LNCAP (cell line): ENCODE results near the gene PLEKHG4B.

Experiments
- TF ChIP-seq, protein P1 (sequence below): fragments of 450-650 bp; IDR thresholded peaks from 2 replicates; pipeline ENCODE4 v1.5.1; 2017; ENCODE audit warnings: mild to moderate bottlenecking

The PLEKHG4B gene

DNA sequence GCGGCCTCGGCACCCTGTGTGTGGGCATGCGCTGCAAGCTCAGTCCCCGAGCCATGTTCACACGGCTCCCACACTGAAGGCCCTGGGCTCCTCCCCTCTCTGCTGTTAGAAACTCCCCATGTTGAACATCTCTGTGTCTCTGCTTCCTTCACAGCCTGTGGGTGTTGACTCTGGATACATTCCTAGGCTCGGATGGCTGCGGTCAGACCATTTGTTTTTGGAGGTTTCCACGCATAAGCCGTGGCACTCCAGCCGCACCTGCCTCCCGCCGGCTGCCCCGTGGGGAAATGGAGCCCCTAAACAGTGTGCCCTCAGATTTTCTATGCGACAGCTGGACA is 68.2 kb downstream of the PLEKHG4B start:
- TF ChIP-seq, protein P1, sequence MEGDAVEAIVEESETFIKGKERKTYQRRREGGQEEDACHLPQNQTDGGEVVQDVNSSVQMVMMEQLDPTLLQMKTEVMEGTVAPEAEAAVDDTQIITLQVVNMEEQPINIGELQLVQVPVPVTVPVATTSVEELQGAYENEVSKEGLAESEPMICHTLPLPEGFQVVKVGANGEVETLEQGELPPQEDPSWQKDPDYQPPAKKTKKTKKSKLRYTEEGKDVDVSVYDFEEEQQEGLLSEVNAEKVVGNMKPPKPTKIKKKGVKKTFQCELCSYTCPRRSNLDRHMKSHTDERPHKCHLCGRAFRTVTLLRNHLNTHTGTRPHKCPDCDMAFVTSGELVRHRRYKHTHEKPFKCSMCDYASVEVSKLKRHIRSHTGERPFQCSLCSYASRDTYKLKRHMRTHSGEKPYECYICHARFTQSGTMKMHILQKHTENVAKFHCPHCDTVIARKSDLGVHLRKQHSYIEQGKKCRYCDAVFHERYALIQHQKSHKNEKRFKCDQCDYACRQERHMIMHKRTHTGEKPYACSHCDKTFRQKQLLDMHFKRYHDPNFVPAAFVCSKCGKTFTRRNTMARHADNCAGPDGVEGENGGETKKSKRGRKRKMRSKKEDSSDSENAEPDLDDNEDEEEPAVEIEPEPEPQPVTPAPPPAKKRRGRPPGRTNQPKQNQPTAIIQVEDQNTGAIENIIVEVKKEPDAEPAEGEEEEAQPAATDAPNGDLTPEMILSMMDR, result no peak

DNA sequence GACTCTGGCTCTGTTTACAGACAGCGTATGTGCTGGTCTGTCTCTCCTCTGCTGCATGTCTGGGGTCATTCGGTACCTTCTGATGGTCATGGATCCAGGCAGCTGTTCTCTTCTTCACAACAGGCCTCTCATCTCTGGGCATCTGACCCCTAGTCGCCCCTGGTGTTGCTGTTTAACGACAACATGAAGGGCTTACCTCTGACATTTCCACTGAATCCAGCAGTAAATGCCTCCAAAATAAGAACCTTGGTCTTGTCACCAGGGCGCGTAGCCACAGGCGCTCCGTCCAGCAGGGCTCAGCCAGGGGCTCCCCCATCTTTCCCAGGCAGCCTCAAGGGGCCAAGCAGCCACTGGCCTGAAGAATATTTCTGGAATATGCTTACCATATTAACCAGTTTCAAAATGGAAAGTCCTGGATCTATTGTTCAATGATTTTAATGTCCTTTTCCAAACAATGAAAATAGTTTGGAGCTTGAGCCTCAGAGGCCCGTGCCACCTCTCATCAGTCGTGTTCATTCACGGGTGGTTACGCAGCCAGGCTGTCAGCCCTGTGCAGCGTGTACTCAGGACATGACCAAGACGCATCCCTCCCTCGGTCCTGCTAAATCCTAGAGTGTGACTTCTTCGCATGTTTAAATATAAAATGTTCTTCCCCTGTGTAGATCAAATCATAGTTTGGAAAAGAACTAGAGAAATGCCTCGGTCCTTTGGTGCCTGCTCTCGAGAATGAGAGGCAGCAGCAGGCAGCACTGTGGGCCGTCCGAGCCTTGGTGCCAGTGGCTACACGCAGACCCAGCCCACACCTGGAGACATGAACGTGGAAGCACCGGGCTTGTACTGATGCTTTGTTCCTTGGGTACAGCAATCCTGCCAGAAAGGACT is 69.2 kb downstream of the PLEKHG4B start:
- TF ChIP-seq, protein P1, result no peak

DNA sequence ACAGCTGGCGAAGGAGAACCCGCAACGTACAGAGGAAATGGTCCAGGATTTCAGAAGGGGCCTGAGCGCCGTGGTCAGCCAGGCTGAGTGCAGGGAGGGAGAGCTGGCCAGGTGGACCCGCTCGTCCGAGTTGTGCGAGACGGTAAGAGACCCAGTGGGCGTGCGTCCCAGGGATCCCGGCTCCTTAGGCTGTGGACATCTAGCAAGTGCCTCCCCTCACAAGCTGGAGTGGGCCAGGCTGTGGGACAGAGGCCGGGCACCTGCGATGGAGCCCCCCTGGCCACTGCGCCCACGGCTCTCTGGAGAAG is 69.8 kb downstream of the PLEKHG4B start:
- TF ChIP-seq, protein P1, result no peak

DNA sequence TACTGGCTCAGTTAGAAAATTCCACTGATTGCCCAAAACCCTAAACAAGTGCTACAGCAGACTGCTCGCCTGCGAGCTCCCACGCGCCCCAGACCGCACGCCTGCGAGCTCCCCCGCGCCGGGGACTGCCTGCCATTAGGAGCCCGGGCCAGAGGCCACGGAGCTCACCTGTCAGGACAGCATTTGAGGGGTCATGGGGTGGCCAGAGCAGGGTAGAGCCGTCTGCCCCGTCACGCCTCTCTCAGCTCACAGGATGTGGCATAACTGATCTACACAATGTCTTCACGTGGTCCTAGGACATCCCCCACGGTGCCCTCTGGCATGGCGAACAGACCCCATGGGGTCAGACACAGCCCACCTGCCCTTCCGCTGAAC is 70.2 kb downstream of the PLEKHG4B start:
- TF ChIP-seq, protein P1, result no peak

DNA sequence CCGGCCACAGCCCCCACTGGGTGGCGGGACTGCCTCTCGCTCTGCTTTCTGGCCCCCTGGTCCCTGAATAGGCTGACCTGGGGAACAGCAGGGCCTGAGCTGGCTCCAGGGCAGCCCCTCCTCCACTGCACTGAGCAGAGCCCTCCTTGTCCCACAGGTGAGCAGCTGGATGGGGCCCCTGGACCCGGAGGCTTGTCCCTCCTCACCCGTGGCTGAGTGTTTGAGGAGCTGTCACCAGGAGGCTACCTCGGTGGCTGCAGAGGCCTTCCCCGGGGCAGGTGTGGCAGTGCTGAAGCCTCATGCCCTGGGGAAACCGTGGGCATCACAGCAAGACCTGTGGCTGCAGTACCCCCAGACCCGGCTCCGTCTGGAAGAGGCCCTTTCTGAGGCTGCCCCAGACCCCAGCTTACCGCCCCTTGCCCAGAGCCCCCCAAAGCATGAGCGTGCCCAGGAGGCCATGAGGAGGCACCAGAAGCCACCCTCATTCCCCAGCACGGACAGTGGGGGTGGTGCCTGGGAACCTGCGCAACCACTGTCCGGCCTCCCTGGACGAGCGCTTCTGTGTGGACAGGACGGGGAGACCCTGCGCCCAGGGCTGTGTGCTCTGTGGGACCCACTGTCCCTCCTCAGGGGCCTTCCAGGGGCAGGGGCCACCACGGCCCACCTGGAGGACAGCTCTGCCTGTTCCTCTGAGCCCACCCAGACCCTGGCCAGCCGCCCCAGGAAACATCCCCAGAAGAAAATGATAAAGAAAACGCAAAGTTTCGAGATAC is 70.8 kb downstream of the PLEKHG4B start:
- TF ChIP-seq, protein P1, result no peak

DNA sequence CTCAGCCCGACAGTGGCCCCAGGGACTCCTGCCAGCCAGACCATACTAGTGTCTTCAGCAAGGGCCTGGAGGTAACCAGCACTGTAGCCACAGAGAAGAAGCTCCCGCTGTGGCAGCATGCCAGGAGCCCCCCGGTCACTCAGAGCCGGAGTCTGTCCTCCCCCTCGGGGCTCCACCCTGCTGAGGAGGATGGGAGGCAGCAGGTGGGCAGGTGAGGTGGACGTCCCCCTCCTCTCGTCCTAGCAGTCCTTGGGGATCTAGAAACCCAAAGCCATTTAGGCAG is 71.3 kb downstream of the PLEKHG4B start:
- TF ChIP-seq, protein P1, result no peak

DNA sequence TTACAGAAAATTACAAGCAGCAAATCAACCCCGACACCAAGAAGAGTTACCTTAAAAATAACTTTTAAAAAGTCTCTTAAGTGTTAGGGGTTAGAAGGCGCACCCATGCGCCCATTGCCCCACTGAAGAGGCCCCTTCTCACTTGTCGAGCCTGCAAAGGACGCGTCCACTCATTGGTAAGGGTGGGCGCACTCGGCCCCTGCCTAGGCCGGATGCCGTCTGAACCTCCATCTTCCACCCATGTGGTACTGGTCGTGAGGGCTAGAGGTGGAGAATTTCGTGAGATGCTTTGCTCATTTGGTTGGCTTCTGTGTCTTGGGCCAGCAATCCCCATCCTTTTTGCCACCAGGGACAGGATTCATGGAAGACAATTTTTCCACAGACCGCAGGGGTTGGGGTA is 71.9 kb downstream of the PLEKHG4B start:
- TF ChIP-seq, protein P1, result no peak
